HEK293T (cell line): ENCODE results near the gene ANKDD1B.
"Not testable (repeated sequence)": the region's sequence is repeated elsewhere in the genome, so short reads cannot be mapped to it uniquely, and the experiment has no call there.

Experiments
- CTCF ChIA-PET: fragments of 350-600 bp; formaldehyde crosslinking; extraction: SDS; loops from one replicate; lab custom pipeline; 2021; ENCODE audit warnings: antibody characterized with exemption, inconsistent platforms; lab: Yijun Ruan, JAX
- POLR2A ChIA-PET: fragments of 350-600 bp; formaldehyde crosslinking; extraction: SDS; loops from one replicate; lab custom pipeline; 2020; ENCODE audit warnings: antibody characterized with exemption, inconsistent platforms; lab: Yijun Ruan, JAX
- DNase-seq: peaks from one replicate; pipeline ENCODE4 v3.0.0; 2012; ENCODE audit warnings: mixed read lengths; ENCODE audit errors: extremely low spot score
- ARNT ChIP-seq: fragments of 450-650 bp; IDR thresholded peaks from 2 replicates; pipeline ENCODE4 v1.6.1; 2017; ENCODE audit warnings: mild to moderate bottlenecking
- BHLHE40 ChIP-seq: fragments of 450-650 bp; IDR thresholded peaks from 2 replicates; pipeline ENCODE4 v1.6.1; 2016; ENCODE audit warnings: mild to moderate bottlenecking, moderate library complexity, borderline replicate concordance
- CTBP1 ChIP-seq: fragments of 450-650 bp; IDR thresholded peaks from 2 replicates; pipeline ENCODE4 v1.6.1; 2016; ENCODE audit warnings: borderline replicate concordance
- ELF4 ChIP-seq: fragments of 450-650 bp; IDR thresholded peaks from 2 replicates; pipeline ENCODE4 v1.6.1; 2017; ENCODE audit warnings: antibody characterized with exemption
- FOXA1 ChIP-seq: fragments of 450-650 bp; IDR thresholded peaks from 2 replicates; pipeline ENCODE4 v1.6.1; 2016; ENCODE audit warnings: mild to moderate bottlenecking
- FOXK2 ChIP-seq: fragments of 450-650 bp; IDR thresholded peaks from 2 replicates; pipeline ENCODE4 v1.6.1; 2016; ENCODE audit warnings: mild to moderate bottlenecking
- FOXM1 ChIP-seq: fragments of 450-650 bp; IDR thresholded peaks from 2 replicates; pipeline ENCODE4 v1.6.1; 2017; ENCODE audit warnings: mild to moderate bottlenecking, borderline replicate concordance
- HDGF ChIP-seq: fragments of 450-650 bp; IDR thresholded peaks from 2 replicates; pipeline ENCODE4 v1.6.1; 2017; ENCODE audit warnings: antibody characterized with exemption, borderline replicate concordance
- L3MBTL2 ChIP-seq: fragments of 450-650 bp; conservative IDR thresholded peaks from 2 replicates; pipeline ENCODE4 v1.6.1; 2016; ENCODE audit warnings: mild to moderate bottlenecking
- LEF1 ChIP-seq: fragments of 450-650 bp; IDR thresholded peaks from 2 replicates; pipeline ENCODE4 v1.6.1; 2017; ENCODE audit warnings: mild to moderate bottlenecking, borderline replicate concordance
- NFRKB ChIP-seq: fragments of 450-650 bp; IDR thresholded peaks from 2 replicates; pipeline ENCODE4 v1.6.1; 2016; ENCODE audit warnings: mild to moderate bottlenecking, moderate library complexity
- SP1 ChIP-seq: fragments of 450-650 bp; IDR thresholded peaks from 2 replicates; pipeline ENCODE4 v1.6.1; 2017
- SUZ12 ChIP-seq: fragments of 450-650 bp; IDR thresholded peaks from 2 replicates; pipeline ENCODE4 v1.6.1; 2016; ENCODE audit warnings: mild to moderate bottlenecking
- TARDBP ChIP-seq: fragments of 450-650 bp; IDR thresholded peaks from 2 replicates; pipeline ENCODE4 v1.6.1; 2016
- ZNF384 ChIP-seq: fragments of 450-650 bp; IDR thresholded peaks from 2 replicates; pipeline ENCODE4 v1.6.1; 2016
- TF ChIP-seq, protein P1 (sequence below): fragments of 450-650 bp; IDR thresholded peaks from 2 replicates; pipeline ENCODE4 v1.6.1; 2016

ANKDD1B gene

DNA sequence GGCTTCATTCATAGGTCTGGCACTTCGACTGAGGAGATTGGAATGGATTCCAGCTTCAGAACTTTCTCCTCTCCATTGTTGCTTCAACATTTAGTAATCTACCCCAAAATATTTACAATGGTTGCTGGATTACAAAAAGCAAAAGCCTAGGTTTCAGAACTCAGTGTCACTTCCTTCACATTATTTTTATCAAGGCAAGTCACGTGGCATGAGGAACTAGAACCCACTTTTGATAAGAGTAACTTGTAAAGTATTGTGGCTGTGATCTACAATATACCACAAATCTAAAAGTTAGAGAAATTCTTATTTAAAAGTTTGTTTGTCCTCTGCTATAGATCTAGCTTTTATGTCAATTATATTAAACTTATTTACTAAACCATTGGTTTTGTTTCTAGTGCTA is 39.7 kb upstream of the ANKDD1B start:
- ChIA-PET CTCF (no interaction called here), POLR2A (no interaction called here)
- no peak for TF ChIP-seq ELF4
- TF ChIP-seq SUZ12, result no peak
- TF ChIP-seq TARDBP, result no peak
- TF ChIP-seq NFRKB, result no peak
- DNase-seq, result no peak

DNA sequence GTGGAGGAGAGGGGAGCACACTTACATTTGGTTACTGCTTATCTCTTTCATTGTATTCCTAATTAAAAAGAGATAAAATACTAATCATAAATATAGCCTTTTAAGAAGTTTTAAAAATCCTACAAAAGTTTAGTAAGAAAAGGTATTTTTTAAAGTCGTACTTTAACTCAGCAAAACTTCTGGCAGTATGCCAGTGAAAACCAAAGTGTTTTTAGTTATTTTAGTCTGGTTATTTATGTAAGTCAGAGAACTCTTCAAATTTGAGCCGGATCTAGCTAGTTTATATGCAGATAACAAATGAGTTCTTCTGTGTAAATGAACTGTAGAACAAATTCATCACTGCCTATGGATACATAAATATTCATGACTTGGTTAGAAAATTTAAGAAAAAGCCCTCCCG is 36.5 kb upstream of the ANKDD1B start:
- POLR2A ChIA-PET, result interaction anchor here (1.3 kb wide), 1 partner anchor 63 kb away, joined by 3 read pairs; the partner anchor contains the start of gene POLK
- CTCF ChIA-PET, result no interaction called here
- DNase-seq, result no peak
- TF ChIP-seq BHLHE40 (no peak), LEF1 (no peak), L3MBTL2 (no peak), ZNF384 (no peak), SUZ12 (no peak), TARDBP (no peak), FOXM1 (no peak), CTBP1 (no peak), ELF4 (no peak), NFRKB (no peak), FOXA1 (no peak), ARNT (no peak), SP1 (no peak)
- TF ChIP-seq, protein P1, sequence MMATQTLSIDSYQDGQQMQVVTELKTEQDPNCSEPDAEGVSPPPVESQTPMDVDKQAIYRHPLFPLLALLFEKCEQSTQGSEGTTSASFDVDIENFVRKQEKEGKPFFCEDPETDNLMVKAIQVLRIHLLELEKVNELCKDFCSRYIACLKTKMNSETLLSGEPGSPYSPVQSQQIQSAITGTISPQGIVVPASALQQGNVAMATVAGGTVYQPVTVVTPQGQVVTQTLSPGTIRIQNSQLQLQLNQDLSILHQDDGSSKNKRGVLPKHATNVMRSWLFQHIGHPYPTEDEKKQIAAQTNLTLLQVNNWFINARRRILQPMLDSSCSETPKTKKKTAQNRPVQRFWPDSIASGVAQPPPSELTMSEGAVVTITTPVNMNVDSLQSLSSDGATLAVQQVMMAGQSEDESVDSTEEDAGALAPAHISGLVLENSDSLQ, result no peak

DNA sequence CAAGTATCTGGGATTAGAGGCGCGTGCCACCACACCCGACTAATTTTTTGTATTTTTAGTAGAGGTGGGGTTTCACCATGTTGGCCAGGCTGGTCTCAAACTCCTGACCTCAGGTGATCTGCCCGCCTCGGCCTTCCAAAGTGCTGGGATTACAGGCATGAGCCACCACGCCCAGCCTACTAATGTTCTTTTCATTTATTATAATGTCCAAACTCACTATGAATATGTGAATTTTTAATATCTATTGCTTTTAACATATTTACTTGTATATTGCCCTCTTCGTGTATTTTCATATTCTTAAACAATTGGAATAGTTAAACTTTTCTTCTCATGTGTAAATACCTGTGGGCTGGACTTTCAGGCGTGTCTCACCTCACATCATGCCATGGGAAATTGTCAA is 33.0 kb upstream of the ANKDD1B start:
- POLR2A ChIA-PET, CTCF ChIA-PET, DNase-seq: not testable (repeated sequence)

DNA sequence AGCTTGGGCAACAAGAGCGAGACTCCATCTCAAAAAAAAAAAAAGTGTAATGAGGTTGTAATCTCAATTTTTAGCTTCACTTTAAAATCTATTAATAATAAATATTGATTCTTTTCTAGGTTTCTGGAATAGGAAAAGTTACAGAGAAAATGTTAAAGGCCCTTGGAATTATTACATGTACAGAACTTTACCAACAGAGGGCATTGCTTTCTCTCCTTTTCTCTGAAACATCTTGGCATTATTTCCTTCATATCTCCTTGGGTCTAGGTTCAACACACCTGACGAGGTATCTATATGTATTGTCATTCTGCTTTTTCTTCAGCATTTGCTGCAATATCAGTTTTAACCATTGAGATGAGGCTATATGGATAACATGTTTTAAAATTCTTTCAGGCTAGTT is 26.6 kb upstream of the ANKDD1B start:
- no peak for TF ChIP-seq LEF1
- TF ChIP-seq SP1, result no peak
- TF ChIP-seq SUZ12, result no peak
- TF ChIP-seq ZNF384, result no peak
- TF ChIP-seq, protein P1, result no peak
- no peak for TF ChIP-seq CTBP1
- ChIA-PET POLR2A (no interaction called here), CTCF (interaction anchor here (0.6 kb wide), 1 partner anchor 749 kb away, joined by 7 read pairs; no protein-coding TSS in a partner anchor)
- DNase-seq, result no peak

DNA sequence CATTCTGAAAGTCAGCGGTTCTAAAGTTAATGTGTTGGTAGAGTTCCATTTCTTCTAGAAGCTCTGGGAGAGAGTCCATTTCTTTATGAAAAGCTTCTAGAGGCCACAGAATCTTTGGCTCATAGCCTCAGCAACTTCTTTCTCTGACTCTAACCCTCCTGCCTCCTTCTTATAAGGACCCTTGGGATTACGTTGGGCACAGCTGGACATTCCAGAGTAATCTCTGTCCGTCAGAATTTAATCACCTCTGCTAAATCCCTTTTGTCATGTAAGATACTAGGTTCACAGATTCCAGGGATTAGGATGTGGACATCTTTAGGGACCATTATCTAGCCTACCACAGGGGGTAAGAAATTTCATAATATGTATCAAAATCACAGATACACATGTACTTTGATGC is 22.6 kb upstream of the ANKDD1B start:
- TF ChIP-seq FOXA1 (no peak), ELF4 (no peak), ZNF384 (no peak), BHLHE40 (no peak), SP1 (no peak), TARDBP (no peak), FOXK2 (no peak), HDGF (no peak), SUZ12 (no peak), CTBP1 (no peak)
- TF ChIP-seq, protein P1, result no peak
- CTCF ChIA-PET, result no interaction called here
- no peak for DNase-seq
- POLR2A ChIA-PET, result no interaction called here

DNA sequence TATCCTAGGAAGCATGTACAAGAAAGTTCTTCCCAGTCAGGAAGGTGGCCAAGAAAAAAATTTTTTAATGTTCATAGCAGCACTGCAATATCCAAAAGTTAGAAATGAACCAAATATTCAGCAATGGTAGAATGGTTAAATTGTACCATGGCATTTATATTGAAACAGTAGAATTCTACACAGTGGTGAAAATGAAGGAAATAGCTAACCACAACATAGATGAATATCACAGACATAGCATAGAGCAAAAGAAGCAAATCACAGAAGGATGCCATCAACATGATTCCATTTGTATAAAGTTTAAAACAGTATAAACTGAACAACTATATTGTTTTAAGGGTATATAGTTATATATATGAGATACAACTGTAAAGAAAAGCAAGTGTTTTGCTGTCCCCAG is 10.7 kb upstream of the ANKDD1B start:
- POLR2A ChIA-PET, result no interaction called here
- no peak for DNase-seq

DNA sequence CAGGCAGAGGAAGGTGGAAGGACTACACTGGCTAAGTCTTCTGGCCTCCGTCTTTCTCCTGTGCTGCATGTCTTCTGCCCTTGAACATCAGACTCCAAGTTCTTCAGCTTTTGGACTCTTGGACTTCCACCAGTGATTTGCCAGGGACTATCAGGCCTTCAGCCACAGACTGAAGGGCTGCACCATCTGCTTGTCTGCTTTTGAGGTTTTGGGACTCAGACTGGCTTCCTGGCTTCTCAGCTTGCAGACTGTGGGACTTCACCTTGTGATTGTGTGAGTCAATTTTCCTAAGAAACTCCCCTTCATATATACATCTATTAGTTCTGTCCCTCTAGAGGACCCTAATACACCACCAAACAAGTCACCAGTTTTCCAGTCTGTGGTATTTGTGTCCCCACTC is 9.7 kb upstream of the ANKDD1B start:
- no peak for DNase-seq
- ChIA-PET POLR2A (no interaction called here), CTCF (no interaction called here)
- TF ChIP-seq, protein P1, result no peak
- TF ChIP-seq HDGF (no peak), L3MBTL2 (no peak), SUZ12 (no peak), FOXA1 (no peak), CTBP1 (no peak), ZNF384 (no peak), LEF1 (no peak), ARNT (no peak), BHLHE40 (no peak), ELF4 (no peak)

More for the DNA sequence above, 10.7 kb upstream of the ANKDD1B start:
- TF ChIP-seq ZNF384, result no peak
- TF ChIP-seq HDGF, result no peak
- no peak for TF ChIP-seq ARNT
- no peak for TF ChIP-seq NFRKB
- no peak for TF ChIP-seq BHLHE40
- no peak for TF ChIP-seq SUZ12
- no peak for TF ChIP-seq LEF1
- no peak for TF ChIP-seq CTBP1
- CTCF ChIA-PET, result no interaction called here
